MCF 10A (cell line): ENCODE results near the gene DCUN1D1. TPM values are rescaled to one million over a fixed set of nuclear protein-coding genes. Genes with fewer than 3 reads are reported as not detected.

Experiments used
- BruUV-seq: library from RNA; stranded (reverse); fragments of 400-500 nt; replicated peaks from 2 replicates; lab custom pipeline; 2021; lab: Mats Ljungman, UMichigan
- CTCF ChIA-PET: fragments of 300-600 bp; sonication (Branson Sonifier 250); formaldehyde crosslinking; extraction: SDS; loops from one replicate; lab custom pipeline; 2021; ENCODE audit warnings: antibody characterized with exemption, inconsistent platforms; lab: Yijun Ruan, JAX
- POLR2A ChIA-PET: fragments of 300-600, 350-650 bp; sonication (Branson Sonifier 250); formaldehyde crosslinking; extraction: SDS; loops from one replicate; lab custom pipeline; 2020; ENCODE audit warnings: antibody characterized with exemption, inconsistent platforms; lab: Yijun Ruan, JAX
- DNase-seq: peaks from one replicate; pipeline ENCODE4 v3.0.0-alpha.2; 2018; ENCODE audit not compliant: unreplicated experiment
- H3K27ac Mint-ChIP-seq: one replicate; pipeline ENCODE4 v1.8.0; 2022; ENCODE audit warnings: mild to moderate bottlenecking, low read depth, mixed read lengths; ENCODE audit not compliant: unreplicated experiment
- H3K27me3 Mint-ChIP-seq: one replicate; pipeline ENCODE4 v1.8.0; 2022; ENCODE audit warnings: mixed read lengths; ENCODE audit not compliant: insufficient read depth, unreplicated experiment
- H3K36me3 Mint-ChIP-seq: one replicate; pipeline ENCODE4 v1.8.0; 2022; ENCODE audit warnings: mild to moderate bottlenecking, moderate library complexity, mixed read lengths; ENCODE audit not compliant: insufficient read depth, unreplicated experiment
- H3K4me1 Mint-ChIP-seq: one replicate; pipeline ENCODE4 v1.8.0; 2022; ENCODE audit warnings: mixed read lengths; ENCODE audit not compliant: insufficient read depth, unreplicated experiment
- H3K4me3 Mint-ChIP-seq: one replicate; pipeline ENCODE4 v1.8.0; 2022; ENCODE audit warnings: mild to moderate bottlenecking, moderate library complexity, mixed read lengths; ENCODE audit not compliant: unreplicated experiment
- H3K9me3 Mint-ChIP-seq: one replicate; pipeline ENCODE4 v1.8.0; 2022; ENCODE audit warnings: mixed read lengths; ENCODE audit not compliant: unreplicated experiment
- CTCF ChIP-seq: fragments of 200-600 bp; IDR thresholded peaks from one replicate; pipeline ENCODE4 v1.8.0; 2022; ENCODE audit warnings: antibody characterized with exemption, mild to moderate bottlenecking; ENCODE audit not compliant: unreplicated experiment
- intact Hi-C: fragments of 100-400 bp; cut with micrococcal nuclease; formaldehyde crosslinking; loops from 2 replicates; pipeline ENCODE4 v1.14.1; 2022
- total RNA-seq: library from RNA; stranded (reverse); gene quantifications from 2 replicates; pipeline ENCODE4 v1.2.3, GENCODE V29; 2022

The DCUN1D1 gene
- total RNA-seq, 1 experiment from 2014 or later: 39.1 TPM

- no peak overlapping the region for H3K27ac Mint-ChIP-seq
- POLR2A ChIA-PET: no interaction called here
- BruUV-seq: no TSS peak
- DNase-seq: no peak
- H3K4me3 Mint-ChIP-seq: no peak overlapping the region
- H3K27me3 Mint-ChIP-seq: no peaks in the 10 kb centered on the region
- peaks cover 18% of the 10 kb centered on the region for H3K36me3 Mint-ChIP-seq
- no peaks in the 10 kb centered on the region for H3K4me1 Mint-ChIP-seq
- CTCF ChIA-PET: no interaction called here
- TF ChIP-seq CTCF: no peak
- H3K9me3 Mint-ChIP-seq: no peaks in the 10 kb centered on the region
- intact Hi-C loops: no loop called here
Observed at GRCh38 chr3:183013074-183013473, 32.7 kb upstream of the DCUN1D1 start.

GRCh38 chr3:183008800-183009199 is 28.5 kb upstream of the DCUN1D1 start:
- no peak for DNase-seq
- intact Hi-C loops: no loop called here
- no peak overlapping the region for H3K27ac Mint-ChIP-seq
- H3K4me1 Mint-ChIP-seq: no peaks in the 10 kb centered on the region
- no TSS peak for BruUV-seq
- CTCF ChIA-PET: no interaction called here
- H3K27me3 Mint-ChIP-seq: no peaks in the 10 kb centered on the region
- H3K36me3 Mint-ChIP-seq: no peaks in the 10 kb centered on the region
- H3K4me3 Mint-ChIP-seq: no peak overlapping the region
- H3K9me3 Mint-ChIP-seq: no peaks in the 10 kb centered on the region
- TF ChIP-seq CTCF: no peak
- POLR2A ChIA-PET: no interaction called here

GRCh38 chr3:183008303-183008702 is 28.0 kb upstream of the DCUN1D1 start:
- intact Hi-C loops: no loop called here
- POLR2A ChIA-PET: no interaction called here
- H3K9me3 Mint-ChIP-seq: no peaks in the 10 kb centered on the region
- H3K27ac Mint-ChIP-seq: no peak overlapping the region
- no peak overlapping the region for H3K4me3 Mint-ChIP-seq
- no TSS peak for BruUV-seq
- no peaks in the 10 kb centered on the region for H3K27me3 Mint-ChIP-seq
- no peak for TF ChIP-seq CTCF
- no peaks in the 10 kb centered on the region for H3K4me1 Mint-ChIP-seq
- no peaks in the 10 kb centered on the region for H3K36me3 Mint-ChIP-seq
- CTCF ChIA-PET: no interaction called here
- no peak for DNase-seq

- CTCF ChIA-PET: no interaction called here
- H3K36me3 Mint-ChIP-seq: peaks cover under 1% of the 10 kb centered on the region
- intact Hi-C loops: no loop called here
- H3K27me3 Mint-ChIP-seq: no peaks in the 10 kb centered on the region
- no peak overlapping the region for H3K27ac Mint-ChIP-seq
- H3K9me3 Mint-ChIP-seq: no peaks in the 10 kb centered on the region
- no peak for TF ChIP-seq CTCF
- no peak for DNase-seq
- BruUV-seq: no TSS peak
- H3K4me1 Mint-ChIP-seq: no peaks in the 10 kb centered on the region
- POLR2A ChIA-PET: no interaction called here
- no peak overlapping the region for H3K4me3 Mint-ChIP-seq
Observed at GRCh38 chr3:183006396-183007002, 26.2 kb upstream of the DCUN1D1 start.
